ENCODE data around the gene PPP4R1. TPM values are rescaled to one million over a fixed set of nuclear protein-coding genes. Genes with fewer than 3 reads are reported as not detected.
"Not testable (repeated sequence)": the region's sequence is repeated elsewhere in the genome, so short reads cannot be mapped to it uniquely, and the experiment has no call there.

PPP4R1 gene
- polyA plus RNA-seq, 2 donors = 76.9 to 84.9 TPM

DNA sequence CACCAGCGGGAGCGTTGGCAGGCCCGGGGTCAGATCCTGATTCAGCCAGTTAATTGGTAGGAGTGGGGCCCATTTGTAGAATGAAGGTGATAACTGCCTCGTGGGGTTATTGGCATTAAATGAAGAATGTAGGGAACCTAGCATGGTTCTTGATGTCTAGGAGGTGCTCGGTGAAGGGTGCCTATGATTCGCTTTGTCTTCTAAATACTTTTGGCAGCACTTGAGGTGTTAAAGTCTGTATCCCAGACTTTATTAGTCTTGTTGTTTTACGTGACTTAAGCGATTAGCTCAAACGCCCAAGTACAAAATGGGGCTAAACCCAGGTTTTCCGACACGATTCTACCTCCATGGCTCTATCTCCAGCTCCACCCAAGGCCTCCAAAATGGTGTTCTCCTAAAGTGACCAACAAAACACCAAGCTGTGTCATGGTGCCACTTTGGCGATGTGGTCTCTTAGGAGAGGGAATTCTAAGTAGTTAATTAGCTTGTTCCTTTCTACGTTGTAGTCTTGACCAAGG, 980 bp upstream of the PPP4R1 start:
- peak overlapping the region; percentile 93 to 100 for H3K27ac ChIP-seq (ENCODE audit: low read depth in 2 of 2, low read length in 1 of 2)
- peaks cover 0 to 2% of the 10 kb centered on the region in 2 donors for H3K4me1 ChIP-seq (ENCODE audit: control insufficient read depth in 2 of 2, insufficient read depth in 2 of 2, low read length in 1 of 2)
- WGBS, 2 donors = 37 to 42% methylated on average over 13 of the region's 13 CpGs
- peak overlapping the region; percentile 74 to 81 for H3K4me3 ChIP-seq (ENCODE audit: low read depth in 1 of 2, low read length in 2 of 2)
- H3K27me3 ChIP-seq (ENCODE audit: control insufficient read depth in 1 of 2, insufficient read depth in 2 of 2, low read length in 2 of 2) = no peaks in the 10 kb centered on the region
- H3K36me3 ChIP-seq (ENCODE audit: control insufficient read depth in 2 of 2, insufficient read depth in 2 of 2, low read length in 1 of 2) = peaks cover 0 to 4% of the 10 kb centered on the region in 2 donors
- H3K9me3 ChIP-seq (ENCODE audit: control insufficient read depth in 2 of 2, insufficient read depth in 1 of 2, low read depth in 1 of 2, low read length in 1 of 2) = no peaks in the 10 kb centered on the region

DNA sequence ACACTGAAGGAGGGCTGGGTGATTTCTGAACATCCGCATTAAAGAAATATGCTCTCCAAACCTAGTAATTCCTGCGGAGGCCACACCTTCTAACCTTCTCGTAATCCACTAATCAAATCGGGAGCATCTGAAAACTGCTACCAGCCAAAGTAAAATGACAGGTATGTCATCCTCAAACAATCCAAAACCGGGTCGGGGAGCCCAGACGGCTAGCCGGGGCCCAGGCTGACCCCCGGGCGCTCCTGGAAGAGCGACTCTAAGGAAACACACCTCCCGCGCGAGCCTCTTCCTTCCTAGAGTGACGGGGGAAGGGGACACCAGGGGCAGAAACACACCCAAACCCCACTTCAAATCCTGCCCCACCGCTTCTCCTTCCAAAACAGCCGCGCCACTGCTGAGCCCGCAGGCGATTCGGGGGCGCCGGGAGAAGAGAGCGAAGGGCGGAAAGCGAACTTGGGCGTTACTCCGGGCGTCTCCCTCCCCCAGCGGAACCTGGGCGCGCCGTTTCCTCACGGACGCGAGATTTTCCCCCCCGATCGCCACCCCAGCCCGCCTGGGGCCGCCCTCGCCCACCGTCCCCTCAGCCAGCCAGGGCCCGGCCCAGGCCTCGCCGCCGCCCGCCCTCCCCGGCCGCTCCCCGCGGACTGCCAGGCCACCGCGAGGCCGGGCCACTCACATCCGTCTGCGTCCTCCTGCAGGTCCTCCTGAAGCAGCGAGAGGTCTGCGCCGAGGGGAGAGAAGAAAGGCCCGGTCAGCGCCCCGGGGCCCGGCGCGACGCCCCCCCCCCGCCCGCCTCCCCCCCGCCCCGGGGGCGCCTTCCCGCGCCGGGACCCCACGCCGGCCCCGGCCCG, 584 bp downstream of the PPP4R1 start:
- 0 to 1% methylated on average over 42 to 77 of the region's 78 CpGs for WGBS, 2 donors
- Histone ChIP-seq H3K27me3 (ENCODE audit: control insufficient read depth in 1 of 2, insufficient read depth in 2 of 2, low read length in 2 of 2) (no peaks in the 10 kb centered on the region), H3K9me3 (ENCODE audit: control insufficient read depth in 2 of 2, insufficient read depth in 1 of 2, low read depth in 1 of 2, low read length in 1 of 2) (no peaks in the 10 kb centered on the region), H3K27ac (ENCODE audit: low read depth in 2 of 2, low read length in 1 of 2) (peak overlapping the region; percentile 99 to 100), H3K36me3 (ENCODE audit: control insufficient read depth in 2 of 2, insufficient read depth in 2 of 2, low read length in 1 of 2) (peaks cover 0 to 4% of the 10 kb centered on the region in 2 donors), H3K4me1 (ENCODE audit: control insufficient read depth in 2 of 2, insufficient read depth in 2 of 2, low read length in 1 of 2) (peaks cover 2 to 3% of the 10 kb centered on the region in 2 donors), H3K4me3 (ENCODE audit: low read depth in 1 of 2, low read length in 2 of 2) (peak overlapping the region; percentile 65 to 81)

DNA sequence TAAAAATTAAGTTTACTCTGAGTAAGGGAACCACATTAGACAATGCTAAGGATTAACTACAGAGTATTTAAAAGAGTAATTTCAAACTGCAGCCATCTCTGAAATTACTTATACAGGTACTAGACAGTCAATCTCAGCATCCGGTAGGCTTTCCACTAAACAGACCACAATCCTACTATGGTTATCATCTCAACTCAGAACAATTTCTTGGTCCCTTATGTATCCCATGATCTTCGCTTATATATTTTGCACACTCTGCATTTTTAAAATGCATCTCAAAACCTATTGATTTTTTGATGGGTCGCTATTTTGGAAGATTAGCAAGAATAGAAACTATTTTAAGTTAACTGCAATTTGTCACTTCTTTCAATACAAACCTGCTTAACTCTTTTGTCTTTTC, 1.4 kb downstream of the PPP4R1 start:
- H3K27me3 ChIP-seq (ENCODE audit: control insufficient read depth in 1 of 2, insufficient read depth in 2 of 2, low read length in 2 of 2) = no peaks in the 10 kb centered on the region
- 19 to 31% methylated on average over 3 of the region's 3 CpGs for WGBS, 2 donors
- peaks cover 0 to 4% of the 10 kb centered on the region in 2 donors for H3K36me3 ChIP-seq (ENCODE audit: control insufficient read depth in 2 of 2, insufficient read depth in 2 of 2, low read length in 1 of 2)
- peaks cover 2 to 3% of the 10 kb centered on the region in 2 donors for H3K4me1 ChIP-seq (ENCODE audit: control insufficient read depth in 2 of 2, insufficient read depth in 2 of 2, low read length in 1 of 2)
- H3K27ac ChIP-seq (ENCODE audit: low read depth in 2 of 2, low read length in 1 of 2) = peak overlapping the region in 1 of 2 donors; percentile 55
- no peaks in the 10 kb centered on the region for H3K9me3 ChIP-seq (ENCODE audit: control insufficient read depth in 2 of 2, insufficient read depth in 1 of 2, low read depth in 1 of 2, low read length in 1 of 2)
- peak overlapping the region in 1 of 2 donors; percentile 81 for H3K4me3 ChIP-seq (ENCODE audit: low read depth in 1 of 2, low read length in 2 of 2)

DNA sequence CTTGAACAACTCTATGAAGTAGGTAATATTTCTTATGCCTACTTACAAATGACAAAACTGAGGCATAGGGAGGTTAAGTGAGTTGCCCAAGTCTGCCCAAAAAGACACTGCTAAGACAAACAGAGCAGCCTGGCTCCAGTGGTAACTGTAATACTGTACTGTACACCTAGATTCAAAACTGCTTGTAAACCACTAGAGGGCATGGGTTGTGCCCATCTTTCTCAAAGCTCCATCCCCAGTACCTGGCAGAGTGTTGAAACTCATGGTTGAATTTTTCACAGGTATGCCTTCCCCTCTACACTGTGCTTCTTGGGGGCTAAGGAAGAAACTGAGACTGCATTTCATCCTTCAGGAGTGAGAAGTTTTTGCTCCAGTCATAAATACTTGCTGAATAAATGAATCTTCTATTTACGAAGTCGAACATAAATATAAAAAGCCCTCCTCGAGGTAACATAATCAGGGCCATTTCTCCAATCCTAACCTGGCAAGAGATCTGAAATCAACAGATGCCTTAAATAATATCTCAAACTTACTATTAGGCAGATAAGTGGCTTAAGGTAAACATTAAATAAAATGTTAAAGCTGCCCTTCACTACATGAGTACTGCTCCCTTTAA, 2.0 kb downstream of the PPP4R1 start:
- Histone ChIP-seq H3K36me3 (ENCODE audit: control insufficient read depth in 2 of 2, insufficient read depth in 2 of 2, low read length in 1 of 2) (peaks cover 0 to 4% of the 10 kb centered on the region in 2 donors), H3K9me3 (ENCODE audit: control insufficient read depth in 2 of 2, insufficient read depth in 1 of 2, low read depth in 1 of 2, low read length in 1 of 2) (no peaks in the 10 kb centered on the region), H3K27ac (ENCODE audit: low read depth in 2 of 2, low read length in 1 of 2) (peak overlapping the region; percentile 36 to 57), H3K4me1 (ENCODE audit: control insufficient read depth in 2 of 2, insufficient read depth in 2 of 2, low read length in 1 of 2) (peaks cover 2 to 3% of the 10 kb centered on the region in 2 donors), H3K4me3 (ENCODE audit: low read depth in 1 of 2, low read length in 2 of 2) (peak overlapping the region in 1 of 2 donors; percentile 81), H3K27me3 (ENCODE audit: control insufficient read depth in 1 of 2, insufficient read depth in 2 of 2, low read length in 2 of 2) (no peaks in the 10 kb centered on the region)
- WGBS, 2 donors = 34 to 36% methylated on average over 3 of the region's 3 CpGs

DNA sequence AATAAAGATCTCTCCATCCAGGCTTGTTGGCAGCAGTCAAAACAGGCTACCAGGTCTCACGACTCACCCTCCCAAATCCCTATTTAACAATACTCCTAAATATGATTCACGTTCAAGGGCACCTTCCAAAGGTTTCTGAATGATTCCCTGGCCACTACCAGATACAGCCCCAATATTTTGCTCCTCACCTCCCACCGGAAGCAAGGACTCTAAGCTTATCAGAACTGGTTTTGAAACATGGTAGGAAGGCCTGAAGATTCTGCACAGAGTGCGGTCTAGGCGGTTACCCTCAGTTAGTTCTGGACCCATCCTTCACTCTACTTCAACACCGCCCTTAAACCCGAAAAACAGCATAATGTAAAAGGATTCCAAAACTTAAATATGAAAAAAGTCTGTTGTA, 5.2 kb downstream of the PPP4R1 start:
- peaks cover 2 to 3% of the 10 kb centered on the region in 2 donors for H3K4me1 ChIP-seq (ENCODE audit: control insufficient read depth in 2 of 2, insufficient read depth in 2 of 2, low read length in 1 of 2)
- peak overlapping the region; percentile 17 to 68 for H3K27ac ChIP-seq (ENCODE audit: low read depth in 2 of 2, low read length in 1 of 2)
- peaks cover 0 to 4% of the 10 kb centered on the region in 2 donors for H3K36me3 ChIP-seq (ENCODE audit: control insufficient read depth in 2 of 2, insufficient read depth in 2 of 2, low read length in 1 of 2)
- H3K9me3 ChIP-seq (ENCODE audit: control insufficient read depth in 2 of 2, insufficient read depth in 1 of 2, low read depth in 1 of 2, low read length in 1 of 2) = no peaks in the 10 kb centered on the region
- H3K27me3 ChIP-seq (ENCODE audit: control insufficient read depth in 1 of 2, insufficient read depth in 2 of 2, low read length in 2 of 2) = no peaks in the 10 kb centered on the region
- 69 to 70% methylated on average over 7 of the region's 7 CpGs for WGBS, 2 donors
- peak overlapping the region in 1 of 2 donors; percentile 36 for H3K4me3 ChIP-seq (ENCODE audit: low read depth in 1 of 2, low read length in 2 of 2)

DNA sequence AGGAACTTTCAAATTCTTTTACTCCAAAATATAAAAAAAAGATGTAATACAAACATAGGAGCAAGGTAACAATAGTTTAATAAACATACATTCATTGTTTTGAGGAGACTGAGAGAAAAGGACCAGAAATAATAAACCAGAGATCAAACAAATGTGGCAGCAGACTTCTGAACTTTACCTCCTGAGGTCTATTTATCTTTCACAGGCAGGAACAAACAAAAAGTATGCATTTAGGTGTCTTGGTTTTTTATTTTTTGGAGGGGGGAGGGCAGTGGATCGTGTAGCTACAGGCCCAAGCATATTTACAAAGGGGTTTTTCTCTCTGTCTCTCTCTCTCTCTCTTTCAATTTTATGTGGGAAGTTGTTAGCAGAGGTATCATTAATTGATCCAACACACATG, 5.6 kb downstream of the PPP4R1 start:
- H3K9me3 ChIP-seq (ENCODE audit: control insufficient read depth in 2 of 2, insufficient read depth in 1 of 2, low read depth in 1 of 2, low read length in 1 of 2) = no peaks in the 10 kb centered on the region
- H3K27ac ChIP-seq (ENCODE audit: low read depth in 2 of 2, low read length in 1 of 2) = peak overlapping the region; percentile 13 to 17
- 15 to 23% methylated on average over 1 of the region's 1 CpG for WGBS, 2 donors
- H3K36me3 ChIP-seq (ENCODE audit: control insufficient read depth in 2 of 2, insufficient read depth in 2 of 2, low read length in 1 of 2) = peaks cover 0 to 4% of the 10 kb centered on the region in 2 donors
- H3K27me3 ChIP-seq (ENCODE audit: control insufficient read depth in 1 of 2, insufficient read depth in 2 of 2, low read length in 2 of 2) = no peaks in the 10 kb centered on the region
- peaks cover 2 to 3% of the 10 kb centered on the region in 2 donors for H3K4me1 ChIP-seq (ENCODE audit: control insufficient read depth in 2 of 2, insufficient read depth in 2 of 2, low read length in 1 of 2)
- H3K4me3 ChIP-seq (ENCODE audit: low read depth in 1 of 2, low read length in 2 of 2) = peak overlapping the region in 1 of 2 donors; percentile 36

DNA sequence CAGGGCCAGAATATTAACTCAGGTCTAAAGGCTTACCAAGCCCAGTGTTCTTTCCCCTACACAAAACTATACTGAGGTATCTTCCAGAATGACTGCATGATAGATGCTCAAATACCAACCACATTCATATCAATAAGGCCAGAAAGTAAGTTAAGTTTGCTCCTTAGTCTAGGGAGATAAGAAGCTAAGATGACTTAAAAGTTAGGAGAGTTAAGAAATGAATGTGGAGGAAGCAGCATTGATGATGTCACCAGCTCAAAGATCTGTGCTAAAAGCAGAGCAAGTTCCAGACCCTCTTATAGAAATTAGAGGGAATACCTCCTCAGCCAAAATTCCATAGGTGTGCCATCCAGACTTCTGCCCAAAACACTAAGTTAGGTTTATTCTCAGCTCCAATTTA, 6.1 kb downstream of the PPP4R1 start:
- peaks cover 0 to 4% of the 10 kb centered on the region in 2 donors for H3K36me3 ChIP-seq (ENCODE audit: control insufficient read depth in 2 of 2, insufficient read depth in 2 of 2, low read length in 1 of 2)
- H3K4me1 ChIP-seq (ENCODE audit: control insufficient read depth in 2 of 2, insufficient read depth in 2 of 2, low read length in 1 of 2) = peaks cover 2 to 3% of the 10 kb centered on the region in 2 donors
- peak overlapping the region in 1 of 2 donors; percentile 36 for H3K4me3 ChIP-seq (ENCODE audit: low read depth in 1 of 2, low read length in 2 of 2)
- H3K9me3 ChIP-seq (ENCODE audit: control insufficient read depth in 2 of 2, insufficient read depth in 1 of 2, low read depth in 1 of 2, low read length in 1 of 2) = no peaks in the 10 kb centered on the region
- H3K27ac ChIP-seq (ENCODE audit: low read depth in 2 of 2, low read length in 1 of 2) = no peak overlapping the region
- no peaks in the 10 kb centered on the region for H3K27me3 ChIP-seq (ENCODE audit: control insufficient read depth in 1 of 2, insufficient read depth in 2 of 2, low read length in 2 of 2)

DNA sequence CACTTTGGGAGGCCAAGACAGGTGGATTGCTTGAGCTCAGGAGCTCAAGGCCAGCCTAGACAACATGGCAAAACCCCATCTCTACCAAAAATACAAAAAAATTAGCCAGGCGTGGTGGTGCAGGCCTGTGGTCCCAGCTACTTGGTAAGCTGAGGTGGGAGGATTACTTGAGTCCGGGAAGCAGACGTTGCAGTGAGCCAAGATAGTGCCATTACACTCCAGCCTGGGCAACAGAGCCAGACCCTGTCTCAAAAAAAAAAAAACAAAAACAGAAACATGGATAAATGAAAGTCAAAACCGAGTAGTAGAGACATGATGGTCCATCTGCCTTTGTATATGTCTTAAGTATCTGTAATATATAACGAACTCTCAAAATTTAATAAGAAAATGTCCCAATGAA, 7.2 kb downstream of the PPP4R1 start:
- not testable (repeated sequence) for H3K27me3 ChIP-seq (ENCODE audit: control insufficient read depth in 1 of 2, insufficient read depth in 2 of 2, low read length in 2 of 2); H3K27ac ChIP-seq (ENCODE audit: low read depth in 2 of 2, low read length in 1 of 2); H3K9me3 ChIP-seq (ENCODE audit: control insufficient read depth in 2 of 2, insufficient read depth in 1 of 2, low read depth in 1 of 2, low read length in 1 of 2); H3K36me3 ChIP-seq (ENCODE audit: control insufficient read depth in 2 of 2, insufficient read depth in 2 of 2, low read length in 1 of 2); H3K4me1 ChIP-seq (ENCODE audit: control insufficient read depth in 2 of 2, insufficient read depth in 2 of 2, low read length in 1 of 2); H3K4me3 ChIP-seq (ENCODE audit: low read depth in 1 of 2, low read length in 2 of 2)
- WGBS, 2 donors = 89 to 94% methylated on average over 5 of the region's 5 CpGs

DNA sequence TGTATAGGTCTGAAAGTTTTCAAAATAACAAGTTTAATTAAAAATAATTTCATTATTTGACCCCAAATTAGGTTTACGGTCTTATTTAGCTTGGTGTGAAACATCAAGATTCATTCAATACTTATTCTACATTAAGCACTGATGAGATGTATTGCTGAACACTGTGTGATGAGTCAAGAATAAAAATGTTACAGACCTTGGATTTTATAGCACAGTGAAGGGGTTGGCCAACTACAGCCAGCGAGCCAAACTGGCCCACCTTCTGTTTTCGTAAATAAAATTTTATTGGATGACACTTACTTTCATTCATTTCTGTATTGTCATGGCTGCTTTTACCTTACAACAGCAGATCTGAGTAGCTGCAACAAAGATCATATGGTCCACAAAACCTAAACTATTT, 8.3 kb downstream of the PPP4R1 start:
- no peak overlapping the region for H3K4me3 ChIP-seq (ENCODE audit: low read depth in 1 of 2, low read length in 2 of 2)
- H3K9me3 ChIP-seq (ENCODE audit: control insufficient read depth in 2 of 2, insufficient read depth in 1 of 2, low read depth in 1 of 2, low read length in 1 of 2) = no peaks in the 10 kb centered on the region
- 94 to 96% methylated on average over 3 of the region's 3 CpGs for WGBS, 2 donors
- no peak overlapping the region for H3K27ac ChIP-seq (ENCODE audit: low read depth in 2 of 2, low read length in 1 of 2)
- H3K36me3 ChIP-seq (ENCODE audit: control insufficient read depth in 2 of 2, insufficient read depth in 2 of 2, low read length in 1 of 2) = peaks cover 0 to under 1% of the 10 kb centered on the region in 2 donors
- H3K4me1 ChIP-seq (ENCODE audit: control insufficient read depth in 2 of 2, insufficient read depth in 2 of 2, low read length in 1 of 2) = peaks cover under 1 to 3% of the 10 kb centered on the region in 2 donors
- H3K27me3 ChIP-seq (ENCODE audit: control insufficient read depth in 1 of 2, insufficient read depth in 2 of 2, low read length in 2 of 2) = no peaks in the 10 kb centered on the region
